H9 (cell line): ENCODE data around the gene TOMM22. TPM values are rescaled to one million over a fixed set of nuclear protein-coding genes. Genes with fewer than 3 reads are reported as not detected.

Experiments used
- DNase-seq: peaks from one replicate; pipeline ENCODE4 v3.0.0-alpha.2; 2017
- H2AFZ ChIP-seq: one replicate; pipeline ENCODE4 v1.6.1; 2013; ENCODE audit warnings: mild to moderate bottlenecking, low read length, control low read depth, moderate library complexity
- H2AK5ac ChIP-seq: 2 replicates; pipeline ENCODE4 v1.6.1; 2013; ENCODE audit warnings: low read length, control low read depth, mixed read lengths; ENCODE audit not compliant: insufficient read length
- H2BK120ac ChIP-seq: one replicate; pipeline ENCODE4 v1.6.1; 2013; ENCODE audit warnings: low read depth, mild to moderate bottlenecking, low read length, control low read depth, inconsistent platforms; ENCODE audit not compliant: poor library complexity, severe bottlenecking
- H2BK12ac ChIP-seq: 2 replicates; pipeline ENCODE4 v1.6.1; 2013; ENCODE audit warnings: low read length, control low read depth, mixed read lengths, low read depth; ENCODE audit not compliant: insufficient read length
- H2BK15ac ChIP-seq: 2 replicates; pipeline ENCODE4 v1.6.1; 2013; ENCODE audit warnings: low read depth, low read length, control low read depth
- H2BK20ac ChIP-seq: one replicate; pipeline ENCODE4 v1.6.1; 2013; ENCODE audit warnings: low read depth, mild to moderate bottlenecking, low read length, control low read depth, inconsistent platforms; ENCODE audit not compliant: poor library complexity, severe bottlenecking
- H2BK5ac ChIP-seq: 2 replicates; pipeline ENCODE4 v1.6.1; 2013; ENCODE audit warnings: low read length, control low read depth, mixed read lengths; ENCODE audit not compliant: insufficient read length
- H3K14ac ChIP-seq: 2 replicates; pipeline ENCODE4 v1.6.1; 2013; ENCODE audit warnings: low read length, control low read depth; ENCODE audit not compliant: insufficient read depth
- H3K18ac ChIP-seq: 2 replicates; pipeline ENCODE4 v1.6.1; 2013; ENCODE audit warnings: low read depth, mild to moderate bottlenecking, mixed read lengths, low read length, control low read depth; ENCODE audit not compliant: insufficient read length
- H3K23ac ChIP-seq: 2 replicates; pipeline ENCODE4 v1.6.1; 2013; ENCODE audit warnings: low read length, control low read depth, mixed read lengths, low read depth; ENCODE audit not compliant: insufficient read length
- H3K23me2 ChIP-seq: 2 replicates; pipeline ENCODE4 v1.6.1; 2013; ENCODE audit warnings: low read depth, mild to moderate bottlenecking, mixed read lengths, low read length, control low read depth; ENCODE audit not compliant: insufficient read length, poor library complexity, severe bottlenecking
- H3K27ac ChIP-seq: 2 replicates; pipeline ENCODE4 v1.5.1; 2013; ENCODE audit warnings: low read length, control low read depth, mixed read lengths, low read depth; ENCODE audit not compliant: insufficient read length
- H3K27me3 ChIP-seq: 2 replicates; pipeline ENCODE4 v1.6.1; 2013; ENCODE audit warnings: low read length, control low read depth, inconsistent platforms; ENCODE audit not compliant: insufficient read depth
- H3K4ac ChIP-seq: 2 replicates; pipeline ENCODE4 v1.6.1; 2013; ENCODE audit warnings: low read depth, mild to moderate bottlenecking, control low read depth, inconsistent platforms, low read length, moderate library complexity
- H3K4me1 ChIP-seq: 2 replicates; pipeline ENCODE4 v1.6.1; 2013; ENCODE audit warnings: low read length, control low read depth, inconsistent platforms; ENCODE audit not compliant: insufficient read depth
- H3K4me2 ChIP-seq: 2 replicates; pipeline ENCODE4 v1.6.1; 2013; ENCODE audit warnings: low read length, control low read depth, mixed read lengths; ENCODE audit not compliant: insufficient read length, insufficient read depth
- H3K56ac ChIP-seq: 2 replicates; pipeline ENCODE4 v1.6.1; 2013; ENCODE audit warnings: low read depth, mild to moderate bottlenecking, mixed read lengths, low read length, control low read depth; ENCODE audit not compliant: insufficient read length
- H3K79me1 ChIP-seq: 2 replicates; pipeline ENCODE4 v1.6.1; 2013; ENCODE audit warnings: low read depth, mild to moderate bottlenecking, moderate library complexity, low read length, control low read depth, inconsistent platforms; ENCODE audit not compliant: insufficient read depth, poor library complexity, severe bottlenecking
- H3K79me2 ChIP-seq: 2 replicates; pipeline ENCODE4 v1.6.1; 2013; ENCODE audit warnings: low read length, control low read depth, inconsistent platforms; ENCODE audit not compliant: insufficient read depth
- H3K9ac ChIP-seq: 2 replicates; pipeline ENCODE4 v1.6.1; 2013; ENCODE audit warnings: low read length, control low read depth, mixed read lengths; ENCODE audit not compliant: insufficient read length; ENCODE audit errors: extremely low read depth
- H3K9me3 ChIP-seq: one replicate; pipeline ENCODE4 v1.6.1; 2013; ENCODE audit warnings: low read depth, low read length, inconsistent platforms; ENCODE audit not compliant: control insufficient read depth
- H3T11ph ChIP-seq: one replicate; pipeline ENCODE4 v1.6.1; 2013; ENCODE audit warnings: mild to moderate bottlenecking, low read length, control low read depth, inconsistent platforms
- H4K20me1 ChIP-seq: one replicate; pipeline ENCODE4 v1.6.1; 2013; ENCODE audit not compliant: control insufficient read depth, insufficient read length, insufficient read depth
- H4K5ac ChIP-seq: 2 replicates; pipeline ENCODE4 v1.6.1; 2013; ENCODE audit warnings: low read depth, mild to moderate bottlenecking, mixed read lengths, low read length, control low read depth; ENCODE audit not compliant: insufficient read length
- H4K8ac ChIP-seq: replicated peaks from 2 replicates; pipeline ENCODE4 v1.6.1; 2013; ENCODE audit warnings: low read length, control low read depth, mixed read lengths, low read depth; ENCODE audit not compliant: insufficient read length
- H4K91ac ChIP-seq: 2 replicates; pipeline ENCODE4 v1.6.1; 2013; ENCODE audit warnings: low read depth, mild to moderate bottlenecking, moderate library complexity, mixed read lengths, low read length, control low read depth; ENCODE audit not compliant: insufficient read length
- H3K27ac Mint-ChIP-seq, 3 experiments: 2 replicates in 2 of 3; 3 replicates in 1 of 3; pipeline ENCODE4 v1.8.0; 2020 to 2021; ENCODE audit warnings: mixed read lengths in 3 of 3, mild to moderate bottlenecking in 1 of 3, moderate library complexity in 1 of 3
- H3K27me3 Mint-ChIP-seq: 2 replicates; pipeline ENCODE4 v1.8.0; 2021; ENCODE audit warnings: low read depth, mild to moderate bottlenecking, moderate library complexity, mixed read lengths
- H3K36me3 Mint-ChIP-seq, 3 experiments: 2 replicates in 2 of 3; 3 replicates in 1 of 3; pipeline ENCODE4 v1.8.0; 2020 to 2021; ENCODE audit warnings: low read depth in 3 of 3, mixed read lengths in 3 of 3; ENCODE audit not compliant: insufficient read depth in 1 of 3
- H3K4me1 Mint-ChIP-seq, 2 experiments: 2 replicates each; pipeline ENCODE4 v1.8.0; 2020; ENCODE audit warnings: mixed read lengths in 2 of 2
- H3K4me3 Mint-ChIP-seq, 2 experiments: 2 replicates in 1 of 2; 3 replicates in 1 of 2; pipeline ENCODE4 v1.8.0; 2020 to 2021; ENCODE audit warnings: mild to moderate bottlenecking in 2 of 2, mixed read lengths in 2 of 2, moderate library complexity in 1 of 2
- H3K9me3 Mint-ChIP-seq, 2 experiments: 2 replicates in 1 of 2; 3 replicates in 1 of 2; pipeline ENCODE4 v1.8.0; 2020; ENCODE audit warnings: mild to moderate bottlenecking in 2 of 2, mixed read lengths in 2 of 2, moderate library complexity in 1 of 2
- CTCF ChIP-seq: fragments of 200-600 bp; sonication (generic); conservative IDR thresholded peaks from 3 replicates; pipeline ENCODE4 v1.8.0; 2021; ENCODE audit warnings: antibody characterized with exemption, mild to moderate bottlenecking
- WGBS: extraction: QIAGEN DNeasy Blood & Tissue Kit; methylation state at CpG from one replicate; pipeline ENCODE4 v1.1.7; 2013; ENCODE audit warnings: missing lambda C conversion rate, low lambda C conversion rate, mixed read lengths; ENCODE audit not compliant: insufficient read length; ENCODE audit errors: extremely low coverage; 5-methylcytosine and 5-hydroxymethylcytosine counted together
- total RNA-seq: library from RNA; stranded (reverse); gene quantifications from 2 replicates; pipeline ENCODE4 v1.2.1, GENCODE V29; 2021

The TOMM22 gene
- total RNA-seq, 1 experiment from 2014 or later, result 128 TPM

- Histone ChIP-seq H3K79me1 (no peaks in the 10 kb centered on the region), H3K23me2 (no peaks in the 10 kb centered on the region), H2BK120ac (no peak overlapping the region), H4K5ac (no peak overlapping the region), H3K4me1 (no peaks in the 10 kb centered on the region), H3K56ac (no peak overlapping the region), H2BK20ac (no peak overlapping the region), H3K4me2 (no peak overlapping the region), H4K8ac (no peak overlapping the region), H3T11ph (no peak overlapping the region), H3K27me3 (no peaks in the 10 kb centered on the region), H3K14ac (no peak overlapping the region), H3K9ac (no peak overlapping the region), H3K23ac (no peak overlapping the region), H2BK15ac (no peak overlapping the region), H3K79me2 (no peaks in the 10 kb centered on the region), H2AK5ac (no peak overlapping the region), H4K20me1 (no peaks in the 10 kb centered on the region), H2BK5ac (no peak overlapping the region), H4K91ac (no peak overlapping the region), H3K27ac (no peak overlapping the region), H3K18ac (no peak overlapping the region), H3K9me3 (no peaks in the 10 kb centered on the region), H3K4ac (no peak overlapping the region), H2AFZ (no peak overlapping the region), H2BK12ac (no peak overlapping the region)
- Mint-ChIP-seq H3K27ac (peak overlapping the region; percentile 61 to 94 (median 77); a peak in 5 of 7 replicates), H3K9me3 (no peaks in the 10 kb centered on the region), H3K36me3 (peaks cover 10 to 79% (median 43%) of the 10 kb centered on the region in 3 experiments; a peak in 6 of 7 replicates), H3K4me1 (0 out of 4 replicates have a peak, but pooled peaks cover 0 to 3% of the 10 kb centered on the region in 2 experiments), H3K4me3 (no peak overlapping the region; a peak in 1 of 5 replicates), H3K27me3 (no peaks in the 10 kb centered on the region)
- no peak for TF ChIP-seq CTCF
- DNase-seq, result no peak
- no CpG with 5 or more reads among the region's 13 CpGs for WGBS
Measured at GRCh38 chr22:38734421-38735100, 52.8 kb downstream of the TOMM22 start.

Other genes with a start within 250 kb of the TOMM22 start
- gene KCNJ4, start 226.8 kb upstream of the TOMM22 start, total RNA-seq, result 0.88 and 0.92 TPM in 2 replicates
- 7.2 and 7.3 TPM in 2 replicates for gene KDELR3, start 213.9 kb upstream of the TOMM22 start, total RNA-seq
- gene DDX17, start 175.6 kb upstream of the TOMM22 start, total RNA-seq, result 529 and 538 TPM in 2 replicates
- 6.1 and 6.8 TPM in 2 replicates for gene DMC1, start 111.8 kb upstream of the TOMM22 start, total RNA-seq
- gene FAM227A, start 25.6 kb upstream of the TOMM22 start, total RNA-seq, result 3.6 and 4.2 TPM in 2 replicates
- 24.8 and 26.6 TPM in 2 replicates for gene CBY1, start 25.3 kb upstream of the TOMM22 start, total RNA-seq
- gene JOSD1, start 19.0 kb downstream of the TOMM22 start, total RNA-seq, result 18.3 and 19.2 TPM in 2 replicates
- gene GTPBP1, start 24.0 kb downstream of the TOMM22 start, total RNA-seq, result 108 TPM in 2 replicates
- 12.0 and 12.1 TPM in 2 replicates for gene SUN2, start 74.0 kb downstream of the TOMM22 start, total RNA-seq
- 8.3 and 8.9 TPM in 2 replicates for gene DNAL4, start 112.2 kb downstream of the TOMM22 start, total RNA-seq
- gene NPTXR, start 162.1 kb downstream of the TOMM22 start, total RNA-seq, result 7.8 and 8.1 TPM in 2 replicates
- 31.4 and 32.8 TPM in 2 replicates for gene CBX6, start 190.3 kb downstream of the TOMM22 start, total RNA-seq